ENCODE measurements around the gene SHPK.

The SHPK gene

DNA sequence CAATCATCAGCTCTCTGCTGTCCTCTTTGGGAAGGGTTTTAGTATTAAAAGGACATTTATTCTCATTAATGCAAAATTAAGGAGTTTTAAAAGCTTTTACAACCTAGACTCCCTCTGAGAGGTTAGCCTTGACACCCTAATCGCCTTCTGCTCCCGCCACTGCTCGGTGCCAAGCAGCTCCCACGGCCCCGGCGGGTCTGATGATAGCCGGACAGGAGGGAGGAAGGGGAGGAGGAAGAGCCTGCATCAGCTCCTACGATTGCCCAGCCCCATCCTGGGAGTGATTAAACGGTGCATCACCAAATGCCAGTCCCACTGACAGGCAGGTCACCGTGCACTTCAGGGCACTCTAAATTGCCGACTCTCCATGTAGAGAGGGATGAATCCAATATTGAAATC is 8.3 kb downstream of the SHPK start:
- DNase-seq (ENCODE audit: low read depth in 2 of 2) = no peak

DNA sequence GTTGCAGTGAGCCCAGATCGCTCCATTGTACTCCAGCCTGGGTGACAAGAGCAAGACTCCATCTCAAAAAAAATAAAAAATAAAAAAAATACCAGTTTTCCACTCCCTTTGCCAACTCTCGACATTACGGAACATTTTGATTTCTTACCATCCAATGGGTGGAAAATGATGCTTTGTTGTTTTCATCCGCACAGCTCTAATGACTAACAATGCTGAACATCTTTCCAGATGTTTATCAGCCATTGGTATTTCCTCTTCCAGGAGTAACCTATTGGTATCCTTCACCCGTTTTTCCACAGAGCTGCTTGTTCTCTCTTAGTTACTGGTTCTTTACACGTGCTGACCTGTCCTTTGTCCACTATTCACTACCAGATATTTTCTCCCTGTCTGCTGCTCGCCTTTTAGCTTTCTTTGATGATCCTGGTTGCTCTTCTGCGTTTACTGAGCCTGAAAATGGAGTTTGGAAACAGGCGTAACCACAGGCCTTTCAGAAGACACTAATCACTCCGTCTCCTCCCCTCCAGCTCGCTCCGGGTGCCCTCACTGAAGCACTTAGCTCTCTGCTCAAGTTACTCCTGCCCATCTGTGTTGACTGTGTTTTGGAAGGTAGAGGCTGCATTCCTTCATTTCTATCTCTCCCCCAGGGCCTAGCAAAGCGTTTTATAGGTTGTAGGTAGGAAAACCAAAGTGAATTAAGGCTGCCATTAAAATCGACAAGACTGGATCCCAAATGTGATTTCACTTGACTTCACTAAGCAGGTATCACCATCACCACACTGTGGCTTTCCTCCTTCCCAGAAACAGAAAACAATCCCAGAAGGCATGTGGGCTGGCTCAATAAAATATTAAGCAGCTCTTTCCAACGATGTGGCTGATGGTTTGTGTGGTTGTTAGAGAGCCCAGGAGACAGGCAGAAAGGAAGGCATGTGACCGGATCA is 8.9 kb downstream of the SHPK start:
- DNase-seq (ENCODE audit: low read depth in 2 of 2) = no peak

DNA sequence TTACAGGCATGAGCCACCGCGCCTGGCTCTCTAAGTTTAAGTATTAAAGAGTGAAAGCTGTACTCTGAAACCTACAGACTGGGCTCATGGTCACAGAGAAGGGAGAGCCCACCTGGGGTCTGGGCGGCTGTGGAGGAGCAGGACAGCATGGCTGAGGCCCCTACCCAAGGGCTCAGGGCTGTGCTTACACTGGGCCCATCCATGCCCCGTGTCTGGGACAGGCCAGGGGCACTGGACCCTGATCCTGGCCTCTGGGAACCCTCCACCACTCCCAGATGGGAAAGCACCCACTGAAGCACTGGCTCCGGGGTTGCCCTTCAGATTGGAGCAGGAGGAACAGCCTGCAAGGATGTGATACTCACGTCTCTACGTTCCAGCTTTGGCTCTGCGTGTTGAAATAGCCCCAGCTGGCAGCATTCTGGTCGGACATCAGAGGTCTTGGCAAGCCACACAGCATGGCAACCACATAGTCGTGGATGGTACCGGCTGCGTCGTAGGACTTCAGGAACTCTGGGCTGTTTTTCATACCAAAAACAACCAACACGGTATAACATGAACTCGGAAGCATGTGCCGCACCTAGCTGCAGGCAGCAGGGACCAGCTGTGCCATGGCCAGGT is 13.0 kb downstream of the SHPK start:
- DNase-seq (ENCODE audit: low read depth in 2 of 2) = no peak

DNA sequence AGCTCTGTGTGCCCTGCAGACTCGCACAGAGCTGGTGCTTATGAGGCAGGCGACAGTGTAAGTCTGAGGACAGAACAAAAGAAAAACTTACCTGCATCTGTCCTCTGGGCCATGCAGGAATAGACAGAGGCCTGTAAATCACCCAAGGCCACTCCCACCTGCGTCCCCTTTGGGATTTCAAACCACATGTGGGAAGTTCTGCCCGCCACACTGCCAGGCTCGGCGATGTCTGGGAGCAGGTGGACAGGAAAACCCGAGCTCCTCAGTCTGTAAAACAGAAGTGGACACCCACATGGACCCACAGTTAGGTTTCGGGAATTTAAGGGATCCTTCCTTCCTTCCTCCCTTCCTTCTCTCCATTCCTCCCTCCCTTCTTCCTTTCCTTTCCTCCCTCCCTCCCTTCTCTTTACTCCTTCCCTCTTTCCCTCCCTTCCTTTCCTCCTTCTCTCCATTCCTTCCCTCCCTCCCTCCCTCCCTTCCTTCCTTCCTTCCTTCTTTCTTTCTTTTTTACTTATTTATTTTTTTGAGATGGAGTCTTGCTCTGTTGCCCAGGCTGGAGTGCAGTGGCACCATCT is 14.8 kb downstream of the SHPK start:
- DNase-seq (ENCODE audit: low read depth in 2 of 2) = no peak

DNA sequence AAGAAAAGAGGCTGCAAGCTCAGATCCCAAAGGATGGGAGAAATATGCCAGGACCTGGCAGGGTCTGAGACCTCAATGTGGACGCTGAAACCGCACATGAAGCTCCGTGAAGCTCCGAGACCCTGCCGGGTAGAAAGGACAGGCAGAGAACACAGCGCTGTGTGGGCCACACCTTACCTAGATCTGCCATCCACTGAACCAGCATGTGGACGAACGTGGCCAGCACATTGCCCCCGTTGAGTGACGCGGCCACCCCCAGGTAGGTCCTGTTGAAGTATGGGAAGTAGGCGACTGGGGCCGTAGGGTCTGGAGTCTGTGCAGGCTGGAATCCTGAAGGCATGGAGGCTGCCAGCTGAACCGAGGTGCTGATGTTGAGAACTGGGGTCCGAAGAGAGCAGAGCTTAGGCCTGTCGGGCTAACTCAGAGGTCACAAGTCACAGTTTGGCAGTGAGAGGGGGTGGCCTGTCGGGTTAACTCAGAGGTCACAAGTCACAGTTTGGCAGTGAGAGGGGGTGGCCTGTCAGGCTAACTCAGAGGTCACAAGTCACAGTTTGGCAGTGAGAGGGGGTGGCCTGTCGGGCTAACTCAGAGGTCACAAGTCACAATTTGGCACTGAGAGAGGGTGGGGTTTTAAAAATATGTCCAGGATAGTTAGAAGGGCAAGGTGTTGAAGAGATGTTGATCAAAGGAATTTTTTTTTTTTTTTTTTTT is 20.7 kb downstream of the SHPK start:
- DNase-seq (ENCODE audit: low read depth in 2 of 2) = no peak

DNA sequence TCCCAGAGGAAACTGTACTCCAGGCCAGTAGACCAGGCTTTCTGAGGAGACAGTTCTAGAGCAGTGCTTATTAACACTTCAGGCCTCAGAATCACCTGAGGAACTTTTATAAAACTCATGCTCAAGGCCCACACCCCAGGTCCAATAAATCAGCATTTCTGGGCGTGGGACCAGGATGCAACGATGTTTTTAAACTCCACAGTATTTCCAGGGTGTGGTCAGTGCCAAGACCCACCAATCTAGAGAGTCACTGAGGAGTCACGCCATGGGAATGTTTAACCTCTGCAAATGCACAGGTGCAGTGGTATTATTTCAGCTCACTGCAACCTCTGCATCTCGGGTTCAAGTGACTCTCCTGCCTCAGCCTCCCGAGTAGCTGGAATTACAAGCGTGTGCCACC is 22.9 kb downstream of the SHPK start:
- no peak for DNase-seq (ENCODE audit: low read depth in 2 of 2)

DNA sequence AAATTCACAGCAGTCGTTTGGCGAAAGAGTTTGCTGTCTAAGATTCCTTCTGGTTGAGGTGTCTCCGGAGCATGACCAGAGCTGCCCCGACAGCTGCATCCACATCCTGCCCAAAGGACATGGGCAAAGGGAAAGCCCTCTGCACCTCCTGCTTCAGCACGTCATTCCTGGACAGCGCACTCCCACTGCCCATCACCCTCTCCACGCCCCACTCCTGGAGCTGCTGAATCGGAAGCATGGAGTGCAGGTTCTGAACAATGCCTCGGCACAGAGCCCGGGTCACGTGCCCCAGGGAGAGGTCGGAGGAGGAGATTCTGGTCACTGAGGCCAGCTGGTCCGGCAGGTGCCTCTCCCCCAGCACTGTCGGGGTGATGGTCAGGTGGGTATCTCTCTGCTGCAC is 25.5 kb downstream of the SHPK start:
- DNase-seq (ENCODE audit: low read depth in 2 of 2) = no peak

DNA sequence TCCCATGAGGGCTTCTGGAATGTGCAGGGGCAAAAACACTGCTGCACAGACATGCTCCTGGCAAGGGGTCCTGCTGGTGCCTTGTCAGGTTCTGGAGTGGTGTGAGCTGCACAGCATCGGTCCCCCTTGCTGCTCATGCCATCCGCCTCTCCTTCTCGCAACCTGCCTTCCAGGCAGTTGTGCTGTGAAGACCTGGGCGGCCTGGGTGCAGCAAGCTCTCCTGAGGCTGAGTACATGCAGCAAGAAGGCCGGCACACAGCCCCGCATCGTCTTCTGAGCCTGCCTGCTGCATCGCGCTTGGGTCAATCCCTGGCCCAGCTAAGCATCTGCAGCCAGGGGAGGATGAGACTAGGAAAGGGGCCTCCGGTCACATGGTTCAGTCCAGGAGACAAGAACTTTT is 26.4 kb downstream of the SHPK start:
- DNase-seq (ENCODE audit: low read depth in 2 of 2) = no peak

DNA sequence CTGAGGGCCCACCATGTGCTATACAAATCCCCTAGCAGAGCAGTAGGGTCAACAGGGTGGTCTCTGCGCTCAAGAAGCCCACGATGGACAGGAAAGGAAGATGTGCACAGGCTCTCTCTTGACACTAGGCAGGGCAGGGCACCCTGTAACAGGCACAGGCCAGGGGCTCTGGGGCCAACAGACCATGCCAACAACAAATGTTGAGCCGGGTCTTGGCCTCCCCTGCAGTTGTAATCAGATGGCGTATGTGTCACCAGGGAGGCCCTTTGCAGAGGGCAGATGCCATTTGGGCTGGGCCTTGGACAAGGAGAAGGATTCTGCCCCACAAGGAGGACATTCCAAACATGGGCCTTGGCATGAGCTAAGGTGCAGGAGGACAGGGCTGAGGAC is 32.2 kb downstream of the SHPK start:
- DNase-seq (ENCODE audit: low read depth in 2 of 2) = no peak

DNA sequence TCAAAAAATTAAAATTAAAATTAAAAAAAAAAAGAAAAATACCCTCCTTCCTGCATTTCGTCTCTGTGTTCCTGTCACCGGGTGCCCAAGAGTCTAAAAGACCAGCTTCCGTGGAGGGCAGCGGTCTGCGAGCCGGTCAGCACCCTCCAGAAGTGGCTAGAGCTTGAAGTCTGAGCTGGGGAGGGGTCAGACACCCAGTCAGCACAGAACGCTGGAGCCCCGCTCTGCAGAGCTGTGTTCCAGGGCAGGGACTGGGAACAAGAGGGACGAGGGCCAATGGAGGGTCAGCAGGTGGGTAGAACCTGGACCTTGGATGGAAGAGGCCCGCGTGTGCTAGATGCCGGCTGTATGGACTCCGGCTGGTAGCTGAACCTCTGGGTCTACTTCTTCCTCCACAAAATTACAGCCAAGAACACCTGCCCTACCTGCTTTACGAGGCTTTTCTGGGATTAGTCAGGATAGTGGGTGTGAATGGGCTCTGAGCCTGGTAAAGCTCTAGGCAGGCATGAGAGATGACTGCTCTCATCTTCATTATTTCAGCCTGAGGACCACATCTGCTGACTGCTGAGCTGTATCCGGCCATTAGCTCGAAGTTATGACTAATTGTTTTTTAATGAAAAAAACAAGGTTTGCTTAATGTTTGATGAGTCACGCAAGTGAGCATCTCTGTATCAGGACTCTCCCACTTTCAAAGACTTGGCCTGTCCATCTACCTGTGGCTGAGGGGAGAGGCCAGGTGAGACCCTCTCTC is 32.8 kb downstream of the SHPK start:
- DNase-seq (ENCODE audit: low read depth in 2 of 2) = no peak

DNA sequence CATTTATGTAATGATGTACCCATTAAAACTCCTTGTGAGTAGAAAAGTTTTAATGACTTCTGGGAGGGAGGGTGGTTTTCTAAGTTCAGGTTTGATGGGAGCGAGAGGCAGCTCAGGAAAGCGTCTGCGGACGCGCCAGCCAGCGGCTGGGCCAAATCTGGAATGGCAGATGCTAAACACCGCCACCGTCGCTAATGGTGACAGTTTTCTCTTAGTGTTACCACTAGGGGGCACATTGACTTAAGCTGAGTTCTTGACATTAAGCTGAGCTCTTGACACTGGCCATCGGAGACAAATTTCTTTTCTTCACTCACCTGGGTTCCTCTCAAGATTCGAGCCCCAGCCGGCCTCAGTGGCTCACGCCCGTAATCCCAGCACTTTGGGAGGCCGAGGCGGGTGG is 33.6 kb downstream of the SHPK start:
- DNase-seq (ENCODE audit: low read depth in 2 of 2) = peak in 1 of 2 experiments; percentile 26

DNA sequence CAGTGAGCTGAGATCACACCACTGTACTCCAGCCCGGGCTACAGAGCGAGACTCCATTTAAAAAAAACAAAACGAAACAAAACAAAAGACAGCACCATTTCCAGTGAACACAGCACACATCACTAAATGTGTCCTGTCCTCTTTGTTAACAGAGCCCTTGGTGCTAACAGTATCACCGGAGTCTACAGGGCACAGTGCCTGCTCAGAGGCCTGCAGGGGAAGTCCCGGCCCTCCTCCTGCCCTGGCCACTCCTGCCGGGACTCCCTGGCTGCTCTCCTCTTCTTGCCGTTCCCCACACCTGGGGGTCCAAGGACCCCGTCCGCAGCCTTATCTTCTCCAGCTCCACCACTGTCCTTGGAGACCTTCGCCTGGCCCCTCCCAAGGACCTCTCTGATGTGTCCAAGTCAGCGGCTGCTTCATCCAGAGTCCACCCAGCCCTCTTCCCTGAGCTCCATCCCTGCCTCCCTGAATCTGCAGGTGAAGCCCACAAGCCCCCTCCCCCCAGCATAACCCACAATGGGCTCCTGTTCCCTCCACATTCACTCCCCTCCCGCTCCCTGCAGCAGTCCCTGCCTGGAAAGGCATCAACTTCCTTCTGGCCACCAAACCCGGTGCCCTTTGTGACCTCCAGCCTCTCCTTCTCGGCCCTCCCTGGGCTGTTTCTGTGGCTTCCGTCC is 35.4 kb downstream of the SHPK start:
- DNase-seq (ENCODE audit: low read depth in 2 of 2) = no peak

DNA sequence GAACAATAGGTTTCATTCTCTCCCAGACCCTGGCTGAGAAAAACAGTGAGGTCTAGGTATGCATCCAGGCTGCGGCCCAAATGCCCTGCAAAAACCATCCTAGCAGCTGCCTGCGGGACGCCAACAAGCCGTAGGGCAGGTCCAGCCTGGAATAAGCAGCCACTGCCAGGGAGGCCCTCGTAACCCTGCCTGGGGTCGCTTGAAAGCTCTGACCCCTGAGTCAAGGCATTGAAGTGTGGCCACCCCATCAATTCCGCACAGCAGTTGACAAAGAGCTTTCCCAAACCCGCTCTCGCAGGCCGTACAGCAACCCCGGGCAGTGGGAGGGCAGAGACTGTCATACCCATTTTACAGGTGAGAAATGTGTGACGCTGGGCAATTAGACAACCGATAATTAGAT is 38.0 kb downstream of the SHPK start:
- no peak for DNase-seq (ENCODE audit: low read depth in 2 of 2)

DNA sequence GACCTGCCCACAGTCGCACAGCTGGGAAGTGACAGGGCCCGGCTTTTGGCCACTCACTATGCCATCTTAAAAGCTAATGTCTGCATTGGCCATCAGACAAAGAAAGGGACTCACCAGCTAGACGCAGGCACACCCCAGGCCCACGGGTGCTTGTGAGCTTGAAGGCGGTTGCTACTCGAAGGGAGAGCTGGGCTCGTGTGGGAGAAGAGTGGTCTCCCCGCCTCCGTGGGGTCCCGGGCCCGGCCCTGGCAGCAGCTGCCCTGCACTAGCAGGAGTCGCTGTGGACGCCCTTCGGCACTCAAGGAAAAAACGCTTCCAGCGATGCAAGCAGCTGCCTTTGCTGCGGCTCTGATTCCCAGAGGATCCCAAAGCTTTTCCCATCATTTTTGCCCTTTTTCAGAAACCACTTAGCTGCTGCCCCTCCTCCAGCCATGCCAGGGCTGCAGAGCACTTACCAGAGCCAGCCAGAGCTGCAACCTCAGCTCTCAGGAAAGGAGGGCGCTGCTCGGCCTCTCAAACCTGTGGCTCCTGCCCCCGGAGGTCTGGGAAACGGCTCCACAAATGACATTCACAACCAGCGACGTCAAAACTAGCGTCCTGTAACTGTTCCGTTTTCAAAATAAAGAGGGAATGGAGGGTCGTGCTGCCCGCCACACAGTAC is 39.1 kb downstream of the SHPK start:
- DNase-seq (ENCODE audit: low read depth in 2 of 2) = no peak

DNA sequence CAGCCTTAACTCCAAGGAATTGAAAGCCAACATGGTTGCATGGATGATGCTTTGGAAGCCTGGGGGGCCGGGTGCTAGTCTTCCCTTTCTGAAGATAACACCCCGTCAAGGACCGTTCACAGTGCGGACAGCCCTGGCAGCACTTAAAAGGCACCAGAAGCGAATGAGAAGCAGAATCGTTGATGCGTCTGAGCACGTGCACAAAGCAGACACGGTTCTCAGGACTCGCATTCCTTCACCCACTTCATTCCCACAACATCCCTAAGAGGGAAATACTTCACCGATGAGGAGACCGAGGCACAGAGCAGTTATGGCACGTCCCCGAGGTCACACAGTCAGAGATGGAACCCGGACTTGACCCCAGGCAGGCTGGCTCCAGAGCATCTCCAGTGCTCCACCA is 41.1 kb downstream of the SHPK start:
- DNase-seq (ENCODE audit: low read depth in 2 of 2) = no peak

DNA sequence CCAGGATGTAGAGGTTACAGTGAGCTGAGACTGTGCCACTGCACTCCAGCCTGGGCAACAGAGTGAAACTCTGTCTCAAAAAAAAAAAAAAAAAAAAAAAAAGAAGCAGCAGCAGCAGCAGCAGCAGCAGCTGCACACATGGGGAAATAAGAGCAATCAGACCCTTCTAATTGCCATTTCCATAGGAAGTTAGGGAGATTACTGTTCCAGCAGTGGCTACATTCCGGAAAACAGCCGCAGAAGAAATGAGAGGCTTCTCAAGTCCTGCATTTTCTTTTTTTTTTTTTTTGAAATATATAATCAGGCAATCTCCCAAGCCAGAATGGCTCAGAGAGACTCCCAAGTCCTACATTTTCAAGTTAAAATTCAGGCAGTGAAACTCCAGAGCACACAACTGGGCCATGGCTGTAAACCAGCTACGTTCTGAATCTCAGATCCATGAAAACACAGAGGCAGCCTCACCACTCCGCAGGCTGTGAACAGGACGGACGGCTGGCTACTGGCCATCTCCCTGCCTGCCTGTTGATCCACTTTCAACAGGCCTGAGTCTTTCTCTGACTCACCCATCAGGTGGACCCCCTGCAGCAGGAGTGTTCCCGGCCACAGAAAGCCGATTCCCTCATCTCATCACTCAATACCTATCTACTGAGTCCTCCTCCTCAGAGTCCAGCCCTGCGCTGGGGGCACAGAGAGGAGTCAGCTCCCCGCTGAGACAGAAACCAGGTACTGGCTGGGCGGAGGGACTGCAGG is 41.8 kb downstream of the SHPK start:
- no peak for DNase-seq (ENCODE audit: low read depth in 2 of 2)

DNA sequence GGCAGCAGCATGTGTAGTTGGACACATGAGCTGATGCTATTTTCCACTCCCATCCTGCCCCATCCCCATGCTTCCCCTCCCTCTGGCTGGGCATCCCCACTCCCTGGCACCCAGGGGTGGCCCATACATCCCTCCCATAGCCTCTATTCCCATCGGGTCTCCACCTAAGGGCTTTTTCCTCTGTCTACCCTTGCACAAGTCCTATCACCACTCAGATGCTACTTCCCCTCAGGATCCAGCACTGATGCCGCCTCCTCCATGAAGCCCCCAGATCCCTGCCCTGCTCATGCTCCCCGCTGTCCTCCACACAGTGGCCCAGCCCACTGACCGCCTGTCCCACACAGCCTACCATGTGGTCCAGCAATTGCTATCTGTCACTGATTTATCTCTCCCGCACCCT is 42.7 kb downstream of the SHPK start:
- no peak for DNase-seq (ENCODE audit: low read depth in 2 of 2)

DNA sequence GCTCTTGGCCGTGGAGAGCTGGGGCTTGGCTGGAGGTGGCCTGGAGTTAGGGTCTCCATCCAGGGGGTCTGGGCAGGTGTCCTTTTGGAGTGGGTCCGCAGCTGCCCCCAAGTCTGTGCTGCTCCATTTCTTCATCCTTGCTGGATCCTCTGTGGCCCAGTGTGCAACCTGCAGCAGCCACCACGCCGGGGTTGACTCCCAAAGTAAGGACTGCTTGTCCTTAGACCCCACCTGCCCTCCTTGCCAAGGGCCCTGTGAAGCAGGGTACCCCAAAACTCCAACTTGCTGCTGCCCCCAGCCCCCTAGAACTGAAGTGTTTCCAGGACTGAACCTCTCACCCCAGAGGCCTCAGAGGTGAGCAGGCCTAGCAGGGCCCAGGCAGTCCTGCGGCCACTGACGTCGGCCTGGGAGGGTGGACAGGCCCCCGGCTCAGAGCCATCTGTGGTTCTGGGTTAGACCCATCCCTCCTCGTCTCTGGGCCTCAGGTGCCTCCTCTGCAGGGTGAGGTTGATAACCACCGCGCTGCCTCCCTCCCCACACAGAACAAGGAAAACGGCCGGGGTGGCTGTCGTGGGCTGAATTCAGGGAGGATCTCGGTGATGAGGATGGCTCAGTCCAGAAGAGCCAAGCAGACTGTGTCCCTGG is 43.7 kb downstream of the SHPK start:
- DNase-seq (ENCODE audit: low read depth in 2 of 2) = no peak

DNA sequence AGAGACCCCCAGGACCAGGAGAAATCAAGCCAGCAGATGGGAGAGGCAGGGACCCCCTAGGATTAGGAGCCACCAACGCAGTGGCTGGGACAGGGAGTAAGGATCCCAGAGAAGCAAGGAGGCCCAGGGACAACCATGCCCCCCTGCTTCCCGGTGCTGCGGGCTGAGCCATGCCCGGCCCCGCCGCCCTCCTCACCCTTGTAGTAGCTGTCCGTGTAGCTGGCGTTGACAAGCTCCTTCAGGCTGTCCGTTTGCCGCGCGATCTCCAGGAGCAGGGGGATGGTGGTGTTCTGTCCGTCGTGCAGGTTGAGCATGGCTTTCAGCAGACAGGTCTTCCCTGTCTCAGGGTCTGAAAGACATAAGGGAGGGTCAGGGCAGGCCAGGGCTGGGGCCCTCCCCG is 45.3 kb downstream of the SHPK start:
- DNase-seq (ENCODE audit: low read depth in 2 of 2) = no peak

Data from stimulated activated CD4-positive, alpha-beta T cell treated with anti-CD3 and anti-CD28 coated beads, Interleukin-12 subunit alpha, Interleukin-12 subunit beta, amount 100 ng/mL, for 24 hours (primary cell).